HEK293T (cell line): Measurements from ENCODE around the gene CFH.

Experiments used
- CTCF ChIA-PET: fragments of 350-600 bp; formaldehyde crosslinking; extraction: SDS; loops from one replicate; lab custom pipeline; 2021; ENCODE audit warnings: antibody characterized with exemption, inconsistent platforms; lab: Yijun Ruan, JAX
- POLR2A ChIA-PET: fragments of 350-600 bp; formaldehyde crosslinking; extraction: SDS; loops from one replicate; lab custom pipeline; 2020; ENCODE audit warnings: antibody characterized with exemption, inconsistent platforms; lab: Yijun Ruan, JAX
- DNase-seq: peaks from one replicate; pipeline ENCODE4 v3.0.0; 2012; ENCODE audit warnings: mixed read lengths; ENCODE audit errors: extremely low spot score
- ARNT ChIP-seq: fragments of 450-650 bp; IDR thresholded peaks from 2 replicates; pipeline ENCODE4 v1.6.1; 2017; ENCODE audit warnings: mild to moderate bottlenecking
- BHLHE40 ChIP-seq: fragments of 450-650 bp; IDR thresholded peaks from 2 replicates; pipeline ENCODE4 v1.6.1; 2016; ENCODE audit warnings: mild to moderate bottlenecking, moderate library complexity, borderline replicate concordance
- CTBP1 ChIP-seq: fragments of 450-650 bp; IDR thresholded peaks from 2 replicates; pipeline ENCODE4 v1.6.1; 2016; ENCODE audit warnings: borderline replicate concordance
- ELF4 ChIP-seq: fragments of 450-650 bp; IDR thresholded peaks from 2 replicates; pipeline ENCODE4 v1.6.1; 2017; ENCODE audit warnings: antibody characterized with exemption
- FOXA1 ChIP-seq: fragments of 450-650 bp; IDR thresholded peaks from 2 replicates; pipeline ENCODE4 v1.6.1; 2016; ENCODE audit warnings: mild to moderate bottlenecking
- FOXK2 ChIP-seq: fragments of 450-650 bp; IDR thresholded peaks from 2 replicates; pipeline ENCODE4 v1.6.1; 2016; ENCODE audit warnings: mild to moderate bottlenecking
- FOXM1 ChIP-seq: fragments of 450-650 bp; IDR thresholded peaks from 2 replicates; pipeline ENCODE4 v1.6.1; 2017; ENCODE audit warnings: mild to moderate bottlenecking, borderline replicate concordance
- HDGF ChIP-seq: fragments of 450-650 bp; IDR thresholded peaks from 2 replicates; pipeline ENCODE4 v1.6.1; 2017; ENCODE audit warnings: antibody characterized with exemption, borderline replicate concordance
- L3MBTL2 ChIP-seq: fragments of 450-650 bp; conservative IDR thresholded peaks from 2 replicates; pipeline ENCODE4 v1.6.1; 2016; ENCODE audit warnings: mild to moderate bottlenecking
- LEF1 ChIP-seq: fragments of 450-650 bp; IDR thresholded peaks from 2 replicates; pipeline ENCODE4 v1.6.1; 2017; ENCODE audit warnings: mild to moderate bottlenecking, borderline replicate concordance
- NFRKB ChIP-seq: fragments of 450-650 bp; IDR thresholded peaks from 2 replicates; pipeline ENCODE4 v1.6.1; 2016; ENCODE audit warnings: mild to moderate bottlenecking, moderate library complexity
- PKNOX1 ChIP-seq: fragments of 450-650 bp; IDR thresholded peaks from 2 replicates; pipeline ENCODE4 v1.6.1; 2016
- SP1 ChIP-seq: fragments of 450-650 bp; IDR thresholded peaks from 2 replicates; pipeline ENCODE4 v1.6.1; 2017
- SUZ12 ChIP-seq: fragments of 450-650 bp; IDR thresholded peaks from 2 replicates; pipeline ENCODE4 v1.6.1; 2016; ENCODE audit warnings: mild to moderate bottlenecking
- TARDBP ChIP-seq: fragments of 450-650 bp; IDR thresholded peaks from 2 replicates; pipeline ENCODE4 v1.6.1; 2016
- ZNF384 ChIP-seq: fragments of 450-650 bp; IDR thresholded peaks from 2 replicates; pipeline ENCODE4 v1.6.1; 2016

The CFH gene

GRCh38 chr1:196649990-196650389, 1.9 kb upstream of the CFH start:
- CTCF ChIA-PET = no interaction called here
- POLR2A ChIA-PET = no interaction called here
- no peak for TF ChIP-seq HDGF
- no peak for TF ChIP-seq LEF1
- TF ChIP-seq FOXA1 = no peak
- no peak for TF ChIP-seq FOXM1
- no peak for TF ChIP-seq L3MBTL2
- no peak for DNase-seq

GRCh38 chr1:196650403-196650802, 1.4 kb upstream of the CFH start:
- TF ChIP-seq ARNT = no peak
- no peak for DNase-seq
- ChIA-PET POLR2A (no interaction called here), CTCF (no interaction called here)

GRCh38 chr1:196651079-196651478, 764 bp upstream of the CFH start:
- DNase-seq = no peak
- ChIA-PET POLR2A (no interaction called here), CTCF (no interaction called here)
- TF ChIP-seq ZNF384 (no peak), PKNOX1 (no peak), LEF1 (no peak), TARDBP (no peak)

GRCh38 chr1:196654271-196654670, 2.4 kb downstream of the CFH start:
- TF ChIP-seq BHLHE40 (no peak), CTBP1 (no peak), FOXA1 (no peak), SUZ12 (no peak), L3MBTL2 (no peak), FOXK2 (no peak), HDGF (no peak), ELF4 (no peak), FOXM1 (no peak), PKNOX1 (no peak), ZNF384 (no peak), TARDBP (no peak)
- ChIA-PET CTCF (no interaction called here), POLR2A (no interaction called here)
- no peak for DNase-seq

- no peak for DNase-seq
- CTCF ChIA-PET = no interaction called here
- POLR2A ChIA-PET = no interaction called here
- no peak for TF ChIP-seq FOXA1
- no peak for TF ChIP-seq ARNT
- TF ChIP-seq SUZ12 = no peak
- TF ChIP-seq NFRKB = no peak
- TF ChIP-seq L3MBTL2 = no peak
- TF ChIP-seq CTBP1 = no peak
- TF ChIP-seq PKNOX1 = no peak
- no peak for TF ChIP-seq FOXK2
These were observed 3.2 kb downstream of the CFH start for GRCh38 chr1:196655071-196655470.

- TF ChIP-seq NFRKB (no peak), SP1 (no peak), L3MBTL2 (no peak), FOXK2 (no peak), SUZ12 (no peak), FOXM1 (no peak), ELF4 (no peak), FOXA1 (no peak), BHLHE40 (no peak), PKNOX1 (no peak), LEF1 (no peak), ZNF384 (no peak), HDGF (no peak), ARNT (no peak), TARDBP (no peak), CTBP1 (no peak)
- CTCF ChIA-PET = no interaction called here
- POLR2A ChIA-PET = no interaction called here
- DNase-seq = no peak
These were observed 3.7 kb downstream of the CFH start for GRCh38 chr1:196655494-196655893.

- ChIA-PET POLR2A (no interaction called here), CTCF (no interaction called here)
- TF ChIP-seq SUZ12 (no peak), CTBP1 (no peak), LEF1 (no peak), FOXA1 (no peak), FOXM1 (no peak), L3MBTL2 (no peak), HDGF (no peak), PKNOX1 (no peak), BHLHE40 (no peak)
- no peak for DNase-seq
These were observed 7.6 kb downstream of the CFH start for GRCh38 chr1:196659471-196659870.
